ENCODE results near the gene LIF. TPM values are rescaled to one million over a fixed set of nuclear protein-coding genes. Genes with fewer than 3 reads are reported as not detected.

LIF gene
- total and polyA plus RNA-seq, 2 experiments from 2014 or later, result 8.2 to 13.4 TPM

DNA sequence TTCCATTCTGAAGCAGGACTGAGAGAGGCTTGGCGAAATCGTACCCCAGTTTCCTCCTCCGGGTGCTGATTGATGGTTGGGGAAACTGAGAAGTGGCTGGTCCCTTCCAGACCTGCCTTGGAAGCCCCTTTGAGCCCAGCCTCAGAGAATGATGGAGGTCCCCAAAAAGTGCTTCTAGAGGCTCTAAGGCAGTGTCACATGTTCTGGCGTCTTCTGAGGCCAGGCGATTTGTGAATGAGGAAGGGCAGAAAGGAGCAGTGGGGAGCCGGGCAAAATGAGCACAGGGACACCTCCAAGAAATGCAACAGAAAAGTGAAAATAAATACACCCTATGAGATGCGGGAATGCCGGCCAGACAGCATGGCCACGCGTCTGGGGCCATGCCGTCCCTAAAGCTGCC lies 1.0 kb upstream of the LIF start:
- no peaks in the 10 kb centered on the region for H4K20me1 ChIP-seq (ENCODE audit: insufficient read depth, poor library complexity, severe bottlenecking)
- H3K4me3 ChIP-seq, result no peak overlapping the region
- H3K4me1 ChIP-seq (ENCODE audit: insufficient read depth), result peaks cover 37% of the 10 kb centered on the region
- WGBS (ENCODE audit: low lambda C conversion rate, missing lambda C conversion rate), result 94% methylated on average over 11 of the region's 11 CpGs
- H3K9me3 ChIP-seq (ENCODE audit: low read depth), result no peaks in the 10 kb centered on the region
- H3K79me2 ChIP-seq, result no peaks in the 10 kb centered on the region
- H3K27me3 ChIP-seq, result no peaks in the 10 kb centered on the region
- peak overlapping the region; percentile 99 for H3K4me2 ChIP-seq
- no peak for DNase-seq (ENCODE audit: low spot score)
- TF ChIP-seq EZH2 (IDR thresholded peaks at IDR 0.05; ENCODE audit: borderline replicate concordance) (no peak), EZH2phosphoT487 (IDR thresholded peaks at IDR 0.05; ENCODE audit: low read depth, severe bottlenecking, unreplicated experiment) (no peak)
- TF ChIP-seq, protein P1, sequence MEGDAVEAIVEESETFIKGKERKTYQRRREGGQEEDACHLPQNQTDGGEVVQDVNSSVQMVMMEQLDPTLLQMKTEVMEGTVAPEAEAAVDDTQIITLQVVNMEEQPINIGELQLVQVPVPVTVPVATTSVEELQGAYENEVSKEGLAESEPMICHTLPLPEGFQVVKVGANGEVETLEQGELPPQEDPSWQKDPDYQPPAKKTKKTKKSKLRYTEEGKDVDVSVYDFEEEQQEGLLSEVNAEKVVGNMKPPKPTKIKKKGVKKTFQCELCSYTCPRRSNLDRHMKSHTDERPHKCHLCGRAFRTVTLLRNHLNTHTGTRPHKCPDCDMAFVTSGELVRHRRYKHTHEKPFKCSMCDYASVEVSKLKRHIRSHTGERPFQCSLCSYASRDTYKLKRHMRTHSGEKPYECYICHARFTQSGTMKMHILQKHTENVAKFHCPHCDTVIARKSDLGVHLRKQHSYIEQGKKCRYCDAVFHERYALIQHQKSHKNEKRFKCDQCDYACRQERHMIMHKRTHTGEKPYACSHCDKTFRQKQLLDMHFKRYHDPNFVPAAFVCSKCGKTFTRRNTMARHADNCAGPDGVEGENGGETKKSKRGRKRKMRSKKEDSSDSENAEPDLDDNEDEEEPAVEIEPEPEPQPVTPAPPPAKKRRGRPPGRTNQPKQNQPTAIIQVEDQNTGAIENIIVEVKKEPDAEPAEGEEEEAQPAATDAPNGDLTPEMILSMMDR (IDR thresholded peaks at IDR 0.05; ENCODE audit: poor library complexity), result no peak
- H2AFZ ChIP-seq, result no peak overlapping the region
- no peaks in the 10 kb centered on the region for H3K36me3 ChIP-seq (replicated peaks; ENCODE audit: insufficient read depth, low read depth)
- no peaks in the 10 kb centered on the region for H3K9me2 ChIP-seq (replicated peaks; ENCODE audit: insufficient read depth)
- peak overlapping the region; percentile 89 for H3K27ac ChIP-seq

DNA sequence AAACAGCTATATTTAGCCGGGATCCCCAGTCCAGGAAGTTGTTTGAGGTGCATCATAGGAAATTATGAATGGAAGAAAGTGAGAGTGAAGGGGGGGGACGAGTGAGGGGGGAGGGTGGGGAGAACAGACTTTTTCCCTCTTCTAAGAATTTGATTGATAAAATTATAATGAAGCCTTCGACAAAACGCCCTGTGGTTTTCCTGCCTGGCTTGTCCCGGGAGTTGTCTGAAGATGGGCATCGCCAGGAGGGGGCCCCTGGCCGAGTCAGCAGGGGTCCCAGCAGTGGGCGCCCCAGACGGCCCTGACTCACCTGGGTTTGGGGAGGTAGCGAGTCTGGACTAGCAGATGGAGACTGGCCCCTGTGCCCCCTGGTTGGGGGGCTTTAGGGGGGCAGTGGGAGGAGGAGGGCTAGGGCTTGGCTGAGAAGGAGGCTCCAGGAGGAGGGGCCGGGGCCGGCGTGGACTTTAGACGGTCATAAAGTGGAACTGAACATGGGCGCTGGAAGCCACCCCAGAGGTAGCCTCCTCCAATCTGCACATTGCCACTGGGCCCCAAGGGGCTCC lies 336 bp upstream of the LIF start:
- H3K27ac ChIP-seq, result peak overlapping the region; percentile 89
- peak overlapping the region; percentile 76 for H3K4me3 ChIP-seq
- no peaks in the 10 kb centered on the region for H3K9me3 ChIP-seq (ENCODE audit: low read depth)
- TF ChIP-seq EZH2phosphoT487 (IDR thresholded peaks at IDR 0.05; ENCODE audit: low read depth, severe bottlenecking, unreplicated experiment) (no peak), EZH2 (IDR thresholded peaks at IDR 0.05; ENCODE audit: borderline replicate concordance) (no peak)
- TF ChIP-seq, protein P1 (IDR thresholded peaks at IDR 0.05; ENCODE audit: poor library complexity), result no peak
- no peaks in the 10 kb centered on the region for H3K36me3 ChIP-seq (replicated peaks; ENCODE audit: insufficient read depth, low read depth)
- peaks cover 33% of the 10 kb centered on the region for H3K4me1 ChIP-seq (ENCODE audit: insufficient read depth)
- H3K4me2 ChIP-seq, result peak overlapping the region; percentile 99
- peak overlapping the region; percentile 65 for H2AFZ ChIP-seq
- no peaks in the 10 kb centered on the region for H3K27me3 ChIP-seq
- no peaks in the 10 kb centered on the region for H3K9me2 ChIP-seq (replicated peaks; ENCODE audit: insufficient read depth)
- H4K20me1 ChIP-seq (ENCODE audit: insufficient read depth, poor library complexity, severe bottlenecking), result no peaks in the 10 kb centered on the region
- DNase-seq (ENCODE audit: low spot score), result peak; percentile 71
- 22% methylated on average over 15 of the region's 15 CpGs for WGBS (ENCODE audit: low lambda C conversion rate, missing lambda C conversion rate)
- H3K79me2 ChIP-seq, result no peaks in the 10 kb centered on the region

DNA sequence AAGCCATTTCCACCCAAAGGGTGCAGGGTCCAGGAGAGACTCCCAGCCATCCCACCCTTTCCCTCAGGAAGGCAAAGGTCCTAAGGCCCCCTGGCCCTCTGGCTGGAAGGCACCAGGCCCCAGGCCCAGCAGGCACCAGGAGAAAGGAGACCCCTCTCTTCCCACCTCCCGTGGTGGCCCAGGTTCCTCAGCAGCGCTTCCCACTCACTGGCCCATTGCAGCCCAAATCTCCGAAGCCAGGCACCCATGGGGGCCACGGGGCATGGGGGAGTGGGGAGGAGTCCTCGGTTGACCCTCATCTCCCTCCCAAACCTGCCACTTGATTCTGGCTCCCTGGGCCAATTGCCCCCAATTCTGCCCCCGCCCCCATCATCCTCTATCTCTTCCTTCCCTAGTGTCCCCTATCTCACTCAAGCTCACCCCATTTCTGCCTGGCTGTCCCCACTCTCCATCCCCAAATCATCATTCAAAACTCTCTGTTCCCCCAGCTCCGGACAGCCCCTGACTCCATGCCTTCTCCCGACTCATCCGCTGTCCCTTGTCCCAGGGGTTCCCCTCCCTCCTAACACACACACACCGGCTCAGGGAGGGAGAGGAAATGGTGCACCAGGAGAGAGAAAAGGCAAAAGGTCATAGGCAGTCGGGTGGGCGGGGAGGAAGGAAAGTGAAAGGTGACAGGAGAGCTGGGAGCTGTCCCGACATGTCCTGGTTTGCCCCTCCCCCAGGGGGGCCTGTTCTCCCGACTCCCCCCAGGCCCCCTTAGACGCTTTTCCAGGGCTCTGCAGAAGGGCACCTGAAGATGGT lies 1.2 kb downstream of the LIF start:
- DNase-seq (ENCODE audit: low spot score), result peak; percentile 44
- no peaks in the 10 kb centered on the region for H3K27me3 ChIP-seq

More for the DNA sequence above, 1.2 kb downstream of the LIF start:
- peak overlapping the region; percentile 89 for H3K27ac ChIP-seq
- H3K9me3 ChIP-seq (ENCODE audit: low read depth), result no peaks in the 10 kb centered on the region
- H3K9me2 ChIP-seq (replicated peaks; ENCODE audit: insufficient read depth), result no peaks in the 10 kb centered on the region
- TF ChIP-seq EZH2 (IDR thresholded peaks at IDR 0.05; ENCODE audit: borderline replicate concordance) (no peak), EZH2phosphoT487 (IDR thresholded peaks at IDR 0.05; ENCODE audit: low read depth, severe bottlenecking, unreplicated experiment) (no peak)
- TF ChIP-seq, protein P1 (IDR thresholded peaks at IDR 0.05; ENCODE audit: poor library complexity), result no peak
- H3K4me2 ChIP-seq, result peak overlapping the region; percentile 99
- 21% methylated on average over 7 of the region's 15 CpGs for WGBS (ENCODE audit: low lambda C conversion rate, missing lambda C conversion rate)
- H4K20me1 ChIP-seq (ENCODE audit: insufficient read depth, poor library complexity, severe bottlenecking), result no peaks in the 10 kb centered on the region
- H3K4me1 ChIP-seq (ENCODE audit: insufficient read depth), result peaks cover 33% of the 10 kb centered on the region
- H3K36me3 ChIP-seq (replicated peaks; ENCODE audit: insufficient read depth, low read depth), result no peaks in the 10 kb centered on the region
- peak overlapping the region; percentile 76 for H3K4me3 ChIP-seq
- H2AFZ ChIP-seq, result no peak overlapping the region
- no peaks in the 10 kb centered on the region for H3K79me2 ChIP-seq
